ENCODE measurements around the gene AFAP1L2. TPM values are rescaled to one million over a fixed set of nuclear protein-coding genes. Genes with fewer than 3 reads are reported as not detected.

The AFAP1L2 gene
- total RNA-seq, 2 donors from 2014 or later: 16.1 to 34.1 TPM

DNA sequence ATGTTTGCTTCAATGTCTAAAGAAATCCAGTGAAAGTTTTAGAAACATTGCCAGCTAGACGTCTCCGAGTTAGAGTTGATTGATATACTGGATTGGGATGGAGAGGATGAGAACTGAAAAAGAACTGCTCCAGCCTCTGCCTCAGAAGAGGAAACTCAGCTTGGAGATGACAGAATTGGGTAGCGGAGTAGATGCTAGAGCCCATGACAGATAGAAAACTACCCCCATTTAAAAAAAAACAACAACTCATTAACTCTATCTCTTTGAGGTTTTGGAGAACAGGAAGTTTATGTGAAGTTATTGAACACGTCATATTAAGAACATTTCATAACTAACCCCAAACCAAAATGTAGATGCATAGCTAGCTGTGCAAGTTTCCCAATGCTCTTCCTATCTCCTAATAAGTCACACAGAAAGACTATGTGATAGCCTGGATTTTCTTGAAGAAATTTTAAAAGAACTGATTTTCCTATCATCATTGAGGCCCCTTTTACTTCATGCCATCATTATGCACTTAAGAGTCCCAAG, 28.3 kb upstream of the AFAP1L2 start:
- no peak for DNase-seq (ENCODE audit: low spot score)
- no peak overlapping the region for H3K27ac ChIP-seq
- no peak for TF ChIP-seq POLR2AphosphoS5 (IDR thresholded peaks at IDR 0.05)
- TF ChIP-seq POLR2A (IDR thresholded peaks at IDR 0.05): no peak
- no peak for TF ChIP-seq CTCF (IDR thresholded peaks at IDR 0.05)
- no peaks in the 10 kb centered on the region for H3K4me1 ChIP-seq (replicated peaks)
- H3K36me3 ChIP-seq: no peaks in the 10 kb centered on the region
- intact Hi-C loops (cut with DNase I): no loop called here
- 85% methylated on average over 4 of the region's 4 CpGs for WGBS
- H3K4me3 ChIP-seq: no peak overlapping the region
- H3K27me3 ChIP-seq (replicated peaks; ENCODE audit: insufficient read depth): no peaks in the 10 kb centered on the region
- H3K9me3 ChIP-seq: no peaks in the 10 kb centered on the region

GRCh38 chr10:114431414-114432135, 27.3 kb upstream of the AFAP1L2 start:
- intact Hi-C loops (cut with DNase I): no loop called here
- H3K36me3 ChIP-seq: no peaks in the 10 kb centered on the region
- no peak for TF ChIP-seq POLR2AphosphoS5 (IDR thresholded peaks at IDR 0.05)

GRCh38 chr10:114430688-114431413, 26.5 kb upstream of the AFAP1L2 start:
- WGBS: 75% methylated on average over 12 of the region's 12 CpGs
- Histone ChIP-seq H3K36me3 (no peaks in the 10 kb centered on the region), H3K4me3 (no peak overlapping the region), H3K9me3 (no peaks in the 10 kb centered on the region), H3K27ac (no peak overlapping the region), H3K4me1 (replicated peaks) (no peaks in the 10 kb centered on the region), H3K27me3 (replicated peaks; ENCODE audit: insufficient read depth) (no peaks in the 10 kb centered on the region)
- TF ChIP-seq CTCF (IDR thresholded peaks at IDR 0.05) (no peak), POLR2A (IDR thresholded peaks at IDR 0.05) (no peak), POLR2AphosphoS5 (IDR thresholded peaks at IDR 0.05) (no peak)
- no peak for DNase-seq (ENCODE audit: low spot score)
- intact Hi-C loops (cut with DNase I): no loop called here

More at GRCh38 chr10:114431414-114432135, 27.3 kb upstream of the AFAP1L2 start:
- no peaks in the 10 kb centered on the region for H3K9me3 ChIP-seq
- H3K27ac ChIP-seq: no peak overlapping the region
- no peaks in the 10 kb centered on the region for H3K4me1 ChIP-seq (replicated peaks)
- H3K27me3 ChIP-seq (replicated peaks; ENCODE audit: insufficient read depth): no peaks in the 10 kb centered on the region
- 54% methylated on average over 4 of the region's 4 CpGs for WGBS
- H3K4me3 ChIP-seq: no peak overlapping the region
- DNase-seq (ENCODE audit: low spot score): no peak

GRCh38 chr10:114429581-114430335, 25.5 kb upstream of the AFAP1L2 start:
- Histone ChIP-seq H3K4me1 (replicated peaks) (no peaks in the 10 kb centered on the region), H3K27me3 (replicated peaks; ENCODE audit: insufficient read depth) (no peaks in the 10 kb centered on the region), H3K9me3 (no peaks in the 10 kb centered on the region), H3K4me3 (no peak overlapping the region), H3K27ac (no peak overlapping the region), H3K36me3 (no peaks in the 10 kb centered on the region)
- TF ChIP-seq POLR2AphosphoS5 (IDR thresholded peaks at IDR 0.05): no peak
- TF ChIP-seq POLR2A (IDR thresholded peaks at IDR 0.05): no peak
- TF ChIP-seq CTCF (IDR thresholded peaks at IDR 0.05): no peak
- intact Hi-C loops (cut with DNase I): no loop called here
- DNase-seq (ENCODE audit: low spot score): no peak
- WGBS: 83% methylated on average over 9 of the region's 9 CpGs

Measured in prostate gland (tissue), 2 donors.